Keratinocyte (primary cell): Measurements from ENCODE around the gene MPP2. TPM values are rescaled to one million over a fixed set of nuclear protein-coding genes. Genes with fewer than 3 reads are reported as not detected.
"Not testable (repeated sequence)": the region's sequence is repeated elsewhere in the genome, so short reads cannot be mapped to it uniquely, and the experiment has no call there.

Experiments used
- DNase-seq: peaks from one replicate; pipeline ENCODE4 v3.0.0-alpha.2; 2011; ENCODE audit warnings: low read depth, missing footprints, low spot score
- FAIRE-seq: peaks from 2 replicates; lab custom pipeline; 2011; peaks lifted over from hg19 to GRCh38; lab: Jason Lieb, UNC
- H2AFZ ChIP-seq: 2 replicates; pipeline ENCODE4 v1.6.0; 2012; ENCODE audit warnings: low read length, control low read depth, inconsistent platforms; ENCODE audit not compliant: control insufficient read depth
- H3K27ac ChIP-seq: 2 replicates; pipeline ENCODE4 v1.5.1; 2011; ENCODE audit warnings: low read length; ENCODE audit not compliant: control insufficient read depth, insufficient read depth
- H3K27me3 ChIP-seq: 3 replicates; pipeline ENCODE4 v1.6.0; 2011; ENCODE audit warnings: low read length; ENCODE audit not compliant: control insufficient read depth, insufficient read depth; ENCODE audit errors: extremely low read depth
- H3K36me3 ChIP-seq, 2 experiments: 2 replicates in 1 of 2; 3 replicates in 1 of 2; pipeline ENCODE4 v1.5.1; 2011; ENCODE audit warnings: low read length in 2 of 2, mild to moderate bottlenecking in 1 of 2; ENCODE audit not compliant: control insufficient read depth in 2 of 2, insufficient read depth in 2 of 2; ENCODE audit errors: extremely low read depth in 1 of 2
- H3K4me1 ChIP-seq: 3 replicates; pipeline ENCODE4 v1.5.1; 2011; ENCODE audit warnings: low read length; ENCODE audit not compliant: control insufficient read depth, insufficient read depth; ENCODE audit errors: extremely low read depth
- H3K4me2 ChIP-seq: 3 replicates; pipeline ENCODE4 v1.6.0; 2011; ENCODE audit warnings: low read depth, low read length; ENCODE audit not compliant: control insufficient read depth, insufficient read depth; ENCODE audit errors: extremely low read depth
- H3K4me3 ChIP-seq, 3 experiments: fragments of 200-600 bp in 1 of 3; sonication (generic) in 1 of 3; 2 replicates in 2 of 3; 3 replicates in 1 of 3; pipeline ENCODE4 v1.5.1; 2011 to 2016; ENCODE audit warnings: low read length in 3 of 3, mild to moderate bottlenecking in 3 of 3, control low read depth in 2 of 3, inconsistent platforms in 1 of 3, low read depth in 1 of 3, mixed read lengths in 1 of 3, mixed run types in 1 of 3, moderate library complexity in 1 of 3; ENCODE audit not compliant: control insufficient read depth in 2 of 3, insufficient read depth in 2 of 3; ENCODE audit errors: extremely low read depth in 1 of 3
- H3K79me2 ChIP-seq: 2 replicates; pipeline ENCODE4 v1.6.0; 2012; ENCODE audit warnings: low read length; ENCODE audit not compliant: control insufficient read depth, insufficient read depth
- H3K9ac ChIP-seq: 3 replicates; pipeline ENCODE4 v1.6.0; 2011; ENCODE audit warnings: low read length; ENCODE audit not compliant: control insufficient read depth, insufficient read depth; ENCODE audit errors: extremely low read depth
- H3K9me1 ChIP-seq: 3 replicates; pipeline ENCODE4 v1.6.0; 2011; ENCODE audit warnings: low read length; ENCODE audit not compliant: control insufficient read depth, insufficient read depth; ENCODE audit errors: extremely low read depth
- H3K9me3 ChIP-seq: 2 replicates; pipeline ENCODE4 v1.5.1; 2012; ENCODE audit warnings: low read depth, low read length; ENCODE audit not compliant: control insufficient read depth
- H4K20me1 ChIP-seq: 3 replicates; pipeline ENCODE4 v1.6.0; 2011; ENCODE audit warnings: low read length; ENCODE audit not compliant: control insufficient read depth, insufficient read depth; ENCODE audit errors: extremely low read depth
- CTCF ChIP-seq, 3 experiments: IDR thresholded peaks in 1 of 3; conservative IDR thresholded peaks in 1 of 3; optimal IDR thresholded peaks in 1 of 3; 2 replicates in 2 of 3; 3 replicates in 1 of 3; pipeline versions ENCODE3 to v1.5.1; 2011; ENCODE audit warnings: low read length in 3 of 3, mild to moderate bottlenecking in 3 of 3, moderate library complexity in 2 of 3, control low read depth in 1 of 3, inconsistent platforms in 1 of 3; ENCODE audit not compliant: insufficient read depth in 2 of 3; ENCODE audit errors: extremely low read depth in 1 of 3
- EZH2 ChIP-seq: IDR thresholded peaks from one replicate; pipeline ENCODE4 v1.6.1; 2012; ENCODE audit warnings: inconsistent platforms, mild to moderate bottlenecking, low read length, moderate library complexity
- dilution Hi-C: fragments of 300-500 bp; cut with MboI; formaldehyde crosslinking; loops from one replicate; pipeline ENCODE4 v1.7.0; 2020; ENCODE audit warnings: low sequenced_read_pairs; ENCODE audit not compliant: extremely low pct_ligation_motif_present
- polyA plus RNA-seq, 5 experiments: library from polyadenylated mRNA; depleted of rRNA in 3 of 5; stranded (reverse) in 3 of 5; stranded (forward) in 1 of 5; unstranded in 1 of 5; fragments of >200 nt; gene quantifications; 1 replicate in 1 of 5; 2 replicates in 3 of 5; 3 replicates in 1 of 5; pipeline versions ENCODE4 v1.2.1 to v1.2.3, GENCODE V29; 2011 to 2012; ENCODE audit warnings: missing spikeins in 2 of 5, low read depth in 1 of 5, low replicate concordance in 1 of 5

Gene MPP2
- polyA plus RNA-seq, 1 donor (not counting 4 experiments of a cell fraction or from before 2014, with no cell fraction given): 0.12 TPM

GRCh38 chr17:43842975-43843325 lies 64.4 kb downstream of the MPP2 start:
- Histone ChIP-seq H3K36me3 (no peaks in the 10 kb centered on the region), H3K9ac (no peak overlapping the region), H3K79me2 (no peaks in the 10 kb centered on the region), H3K9me1 (no peaks in the 10 kb centered on the region), H3K4me2 (peak overlapping the region; percentile 5), H4K20me1 (no peaks in the 10 kb centered on the region), H3K4me1 (peaks cover 27% of the 10 kb centered on the region), H3K27me3 (no peaks in the 10 kb centered on the region), H3K9me3 (no peaks in the 10 kb centered on the region), H3K27ac (no peak overlapping the region), H3K4me3 (no peak overlapping the region), H2AFZ (no peak overlapping the region)
- TF ChIP-seq EZH2: no peak
- TF ChIP-seq CTCF (optimal IDR thresholded peaks at IDR 0.05 in 1 of 3, IDR thresholded peaks at IDR 0.05 in 1 of 3, conservative IDR thresholded peaks at IDR 0.05 in 1 of 3; ENCODE audit: extremely low read depth in 1 of 3, insufficient read depth in 2 of 3, low read length in 3 of 3): no peak
- FAIRE-seq: no peak
- dilution Hi-C loops: no loop called here
- DNase-seq: no peak

GRCh38 chr17:43842091-43842974 lies 65.0 kb downstream of the MPP2 start:
- H3K27me3 ChIP-seq, DNase-seq, H3K9me1 ChIP-seq, H3K27ac ChIP-seq, dilution Hi-C loops, H2AFZ ChIP-seq, H3K36me3 ChIP-seq, H3K9me3 ChIP-seq, H4K20me1 ChIP-seq, H3K9ac ChIP-seq, H3K79me2 ChIP-seq, FAIRE-seq: not testable (repeated sequence)
- Histone ChIP-seq H3K4me1 (peaks cover 27% of the 10 kb centered on the region), H3K4me2 (peak overlapping the region; percentile 29), H3K4me3 (peak overlapping the region in 1 of 3 experiments; percentile 7)
